ENCODE results near the gene TRPM8.
"Not testable (repeated sequence)": the region's sequence is repeated elsewhere in the genome, so short reads cannot be mapped to it uniquely, and the experiment has no call there.

DNA sequence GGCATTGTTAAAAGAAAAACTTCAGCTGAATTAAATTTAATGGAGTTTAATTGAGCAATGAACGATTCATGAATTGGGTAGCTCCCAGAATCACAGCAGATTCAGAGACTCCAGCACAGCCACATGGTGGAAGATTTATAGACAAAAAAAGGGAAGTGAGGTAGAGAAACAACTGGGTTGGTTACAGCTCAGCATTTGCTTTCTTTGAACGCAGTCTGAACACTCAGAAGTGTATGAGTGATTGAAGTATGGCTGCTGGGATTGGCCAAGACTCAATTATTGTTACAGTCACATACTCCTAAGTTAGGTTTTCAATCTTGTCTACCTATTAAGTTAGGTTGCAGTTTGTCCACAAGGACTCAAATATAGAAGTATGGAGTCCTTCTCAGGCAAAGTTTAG is 45.0 kb upstream of the TRPM8 start:
- TF ChIP-seq, protein P1, sequence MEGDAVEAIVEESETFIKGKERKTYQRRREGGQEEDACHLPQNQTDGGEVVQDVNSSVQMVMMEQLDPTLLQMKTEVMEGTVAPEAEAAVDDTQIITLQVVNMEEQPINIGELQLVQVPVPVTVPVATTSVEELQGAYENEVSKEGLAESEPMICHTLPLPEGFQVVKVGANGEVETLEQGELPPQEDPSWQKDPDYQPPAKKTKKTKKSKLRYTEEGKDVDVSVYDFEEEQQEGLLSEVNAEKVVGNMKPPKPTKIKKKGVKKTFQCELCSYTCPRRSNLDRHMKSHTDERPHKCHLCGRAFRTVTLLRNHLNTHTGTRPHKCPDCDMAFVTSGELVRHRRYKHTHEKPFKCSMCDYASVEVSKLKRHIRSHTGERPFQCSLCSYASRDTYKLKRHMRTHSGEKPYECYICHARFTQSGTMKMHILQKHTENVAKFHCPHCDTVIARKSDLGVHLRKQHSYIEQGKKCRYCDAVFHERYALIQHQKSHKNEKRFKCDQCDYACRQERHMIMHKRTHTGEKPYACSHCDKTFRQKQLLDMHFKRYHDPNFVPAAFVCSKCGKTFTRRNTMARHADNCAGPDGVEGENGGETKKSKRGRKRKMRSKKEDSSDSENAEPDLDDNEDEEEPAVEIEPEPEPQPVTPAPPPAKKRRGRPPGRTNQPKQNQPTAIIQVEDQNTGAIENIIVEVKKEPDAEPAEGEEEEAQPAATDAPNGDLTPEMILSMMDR (IDR thresholded peaks at IDR 0.05), result not testable (repeated sequence)
- TF ChIP-seq EZH2, EZH2phosphoT487 (IDR thresholded peaks at IDR 0.05): not testable (repeated sequence)

Measured in neural progenitor cell (in vitro differentiated cells).